Ascending aorta (tissue), 2 donors: ENCODE measurements around the gene NOTUM. TPM values are rescaled to one million over a fixed set of nuclear protein-coding genes. Genes with fewer than 3 reads are reported as not detected.
A peak's percentile ranks its signal among the peaks of the same experiment; 100 is the strongest.

Source experiments
- DNase-seq, 2 donors: peaks; one replicate each; pipeline ENCODE4 v3.0.0-alpha.2; 2019; ENCODE audit warnings: low spot score in 2 of 2
- H3K27ac ChIP-seq, 2 donors: fragments of 200-600 bp; sonication (generic); one replicate each; pipeline ENCODE4 v1.5.1; 2016 to 2017; ENCODE audit warnings: mild to moderate bottlenecking in 1 of 2
- H3K27me3 ChIP-seq: fragments of 200-600 bp; sonication (generic); one replicate; pipeline ENCODE4 v1.5.1; 2017
- H3K36me3 ChIP-seq, 2 donors: fragments of 200-600 bp; sonication (generic); one replicate each; pipeline ENCODE4 v1.5.1; 2016
- H3K4me1 ChIP-seq, 2 donors: fragments of 200-600 bp; sonication (generic); one replicate each; pipeline ENCODE4 v1.5.1; 2016 to 2017; ENCODE audit warnings: mild to moderate bottlenecking in 1 of 2
- H3K4me3 ChIP-seq, 2 donors: fragments of 200-600 bp; sonication (generic); one replicate each; pipeline ENCODE4 v1.5.1; 2016 to 2017; ENCODE audit warnings: mild to moderate bottlenecking in 1 of 2
- H3K9me3 ChIP-seq, 2 donors: fragments of 200-600 bp; sonication (generic); one replicate each; pipeline ENCODE4 v1.5.1; 2016
- intact Hi-C: fragments of 100-400 bp; cut with DNase I; formaldehyde crosslinking; loops from one replicate; pipeline ENCODE4 v1.15.1; 2023
- total RNA-seq: library from RNA; depleted of rRNA; stranded (reverse); fragments of >200 nt; gene quantifications from one replicate; pipeline ENCODE4 v1.1.0, GENCODE V29; 2016
- TF ChIP-seq, protein P1 (sequence below), 3 experiments: fragments of 200-600 bp in 2 of 3; fragments of 450-650 bp in 1 of 3; sonication (generic) in 2 of 3; IDR thresholded peaks; one replicate each; pipeline ENCODE4 v1.5.1; 2016 to 2019; ENCODE audit warnings: antibody characterized with exemption in 3 of 3, mild to moderate bottlenecking in 1 of 3, moderate library complexity in 1 of 3

Gene NOTUM
- total RNA-seq, 1 donor from 2014 or later: not detected

DNA sequence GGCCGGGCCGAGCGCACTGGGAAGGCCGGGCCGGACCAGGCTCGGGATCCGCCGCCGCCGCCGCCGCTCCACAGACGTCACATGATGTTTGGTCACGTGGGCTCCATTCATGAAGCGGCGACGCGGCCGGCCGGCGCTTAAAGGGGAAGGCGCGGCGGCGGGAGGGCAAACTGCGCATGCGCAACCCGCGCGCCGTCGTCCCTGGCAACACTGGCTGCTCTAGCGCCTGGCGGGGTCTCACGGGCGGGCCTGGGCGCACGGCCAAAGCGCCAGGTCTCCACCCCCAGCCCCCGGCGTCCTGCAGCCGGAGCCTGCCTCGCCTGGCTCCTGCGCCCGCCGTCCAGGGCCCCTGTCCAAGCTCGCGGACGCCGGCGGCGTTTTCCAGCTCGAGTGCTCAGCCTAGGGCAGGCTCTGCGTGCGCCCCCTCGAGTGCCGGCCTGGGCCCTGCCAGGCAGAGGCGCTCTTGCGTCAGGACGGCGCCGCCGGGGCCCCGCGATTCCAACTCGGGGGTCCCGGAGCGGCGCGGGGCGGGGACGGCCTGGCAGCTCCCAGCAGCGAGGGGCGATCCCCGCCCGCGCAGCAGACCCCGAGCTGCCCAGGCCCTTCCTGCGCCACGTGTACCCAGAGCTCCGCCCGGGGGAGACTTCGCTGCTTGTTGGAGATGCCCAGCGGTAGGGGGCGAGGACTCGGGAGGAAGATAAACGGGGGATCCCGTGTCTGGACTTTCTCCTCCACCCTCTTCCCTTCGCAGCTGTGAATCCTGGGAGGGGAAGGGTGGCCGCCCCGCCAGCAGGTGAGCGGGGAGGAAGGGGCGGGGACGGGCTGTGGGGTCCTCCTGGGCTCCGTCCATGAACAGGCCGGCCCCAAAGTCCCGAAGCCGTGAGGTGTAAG is 33.1 kb downstream of the NOTUM start, which contains the start of gene MAFG:
Gene MAFG, minus strand, starts transcription at position 83 of the 891 bp plus-strand sequence. CDS start 4,550 bp downstream, outside the sequence.
- Histone ChIP-seq H3K27ac (peak within 1 kb of the TSS; percentile 92 to 93), H3K36me3 (no peaks in the 10 kb centered on the region), H3K27me3 (no peaks in the 10 kb centered on the region), H3K9me3 (no peaks in the 10 kb centered on the region), H3K4me1 (peaks cover 22 to 42% of the 10 kb centered on the region in 2 donors), H3K4me3 (peak within 1 kb of the TSS; percentile 85 to 97)
- peak; percentile 72 to 95 for DNase-seq
- TF ChIP-seq, protein P1, sequence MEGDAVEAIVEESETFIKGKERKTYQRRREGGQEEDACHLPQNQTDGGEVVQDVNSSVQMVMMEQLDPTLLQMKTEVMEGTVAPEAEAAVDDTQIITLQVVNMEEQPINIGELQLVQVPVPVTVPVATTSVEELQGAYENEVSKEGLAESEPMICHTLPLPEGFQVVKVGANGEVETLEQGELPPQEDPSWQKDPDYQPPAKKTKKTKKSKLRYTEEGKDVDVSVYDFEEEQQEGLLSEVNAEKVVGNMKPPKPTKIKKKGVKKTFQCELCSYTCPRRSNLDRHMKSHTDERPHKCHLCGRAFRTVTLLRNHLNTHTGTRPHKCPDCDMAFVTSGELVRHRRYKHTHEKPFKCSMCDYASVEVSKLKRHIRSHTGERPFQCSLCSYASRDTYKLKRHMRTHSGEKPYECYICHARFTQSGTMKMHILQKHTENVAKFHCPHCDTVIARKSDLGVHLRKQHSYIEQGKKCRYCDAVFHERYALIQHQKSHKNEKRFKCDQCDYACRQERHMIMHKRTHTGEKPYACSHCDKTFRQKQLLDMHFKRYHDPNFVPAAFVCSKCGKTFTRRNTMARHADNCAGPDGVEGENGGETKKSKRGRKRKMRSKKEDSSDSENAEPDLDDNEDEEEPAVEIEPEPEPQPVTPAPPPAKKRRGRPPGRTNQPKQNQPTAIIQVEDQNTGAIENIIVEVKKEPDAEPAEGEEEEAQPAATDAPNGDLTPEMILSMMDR (IDR thresholded peaks at IDR 0.05): peak; percentile 15 to 49 (median 24)
- intact Hi-C loops: loop anchor here (1.0 to 5.0 kb wide), 5 partner anchors 17 to 225 kb away; partner anchors contain the start of genes ARHGDIA, ASPSCR1, FASN and MRPL12

DNA sequence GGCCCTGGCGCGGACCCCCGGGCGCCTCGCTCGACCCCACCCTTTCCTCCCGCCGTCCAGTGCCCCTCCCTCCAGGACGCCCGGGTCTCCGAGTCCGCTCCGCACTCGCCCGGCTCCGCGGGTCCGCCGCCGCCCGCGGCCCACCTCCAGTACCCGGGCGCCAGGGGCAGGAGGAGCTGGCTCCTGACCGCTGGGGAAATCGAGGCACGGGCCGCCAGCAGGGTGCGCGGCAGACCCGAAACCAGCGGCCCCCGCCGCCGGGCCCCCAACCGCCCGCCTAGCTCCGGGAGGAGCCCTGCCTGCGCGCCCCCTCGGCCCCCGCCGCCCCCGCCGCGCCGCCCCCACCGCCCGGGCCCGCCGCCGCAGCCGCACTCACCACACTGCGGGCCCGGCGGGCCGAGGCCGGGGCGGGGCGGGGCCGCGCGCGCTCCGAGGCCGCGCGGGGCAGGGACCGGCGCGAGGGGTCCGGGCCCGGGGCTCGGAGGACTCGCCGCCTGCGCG is 33.8 kb downstream of the NOTUM start:
- H3K27me3 ChIP-seq: no peaks in the 10 kb centered on the region
- peaks cover 6 to 7% of the 10 kb centered on the region in 2 donors for H3K36me3 ChIP-seq
- no peaks in the 10 kb centered on the region for H3K9me3 ChIP-seq
- H3K27ac ChIP-seq: peak overlapping the region; percentile 92 to 93
- H3K4me3 ChIP-seq: peak overlapping the region; percentile 85 to 97
- DNase-seq: no peak
- intact Hi-C loops: loop anchor here (1.0 to 5.0 kb wide), 5 partner anchors 16 to 224 kb away; partner anchors contain the start of genes ARHGDIA, ASPSCR1, FASN and MRPL12
- H3K4me1 ChIP-seq: peaks cover 26 to 46% of the 10 kb centered on the region in 2 donors
- TF ChIP-seq, protein P1 (IDR thresholded peaks at IDR 0.05): no peak

DNA sequence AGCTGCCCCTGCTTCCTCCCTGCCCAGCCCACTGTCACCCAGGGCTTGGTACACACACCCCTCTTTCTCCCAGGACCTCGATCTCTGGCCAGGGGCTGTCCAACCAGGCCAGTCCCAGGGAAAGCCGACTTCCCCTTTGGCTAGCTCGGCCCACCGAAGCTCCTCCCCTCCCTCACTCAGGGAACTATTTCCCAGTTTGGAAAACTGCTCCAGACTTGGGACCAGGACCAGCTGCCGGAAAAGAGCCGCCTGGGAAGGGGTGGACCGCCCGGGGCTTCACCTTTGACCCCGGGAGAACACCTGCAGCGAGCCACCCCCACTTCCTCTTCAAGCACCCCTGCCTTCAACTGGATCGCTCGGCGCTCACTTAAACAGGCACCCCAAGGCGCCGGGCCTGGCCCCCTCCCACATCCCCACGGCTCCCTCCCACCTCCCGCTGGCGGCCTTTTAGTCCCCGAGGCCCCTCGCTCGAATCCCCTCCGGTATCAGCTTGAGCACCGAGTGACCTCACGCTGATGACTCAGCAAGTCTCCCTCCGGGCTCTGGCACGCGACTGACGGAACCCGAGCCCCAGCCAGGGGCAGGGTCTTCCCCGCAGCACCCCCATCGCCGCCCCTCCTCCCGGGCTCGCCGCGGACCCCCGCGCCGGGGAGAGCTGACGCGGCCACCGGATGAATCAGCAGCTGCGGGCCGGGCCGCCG is 34.4 kb downstream of the NOTUM start:
- peaks cover 11 to 12% of the 10 kb centered on the region in 2 donors for H3K36me3 ChIP-seq
- no peaks in the 10 kb centered on the region for H3K9me3 ChIP-seq
- H3K27ac ChIP-seq: peak overlapping the region; percentile 92 to 93
- peak overlapping the region; percentile 85 to 97 for H3K4me3 ChIP-seq
- peaks cover 26 to 46% of the 10 kb centered on the region in 2 donors for H3K4me1 ChIP-seq
- DNase-seq: peak; percentile 33 to 89
- H3K27me3 ChIP-seq: no peaks in the 10 kb centered on the region
- TF ChIP-seq, protein P1 (IDR thresholded peaks at IDR 0.05): no peak
- intact Hi-C loops: loop anchor here (1.0 to 5.0 kb wide), 6 partner anchors 16 to 224 kb away; partner anchors contain the start of genes ALYREF, ANAPC11, ARHGDIA and ASPSCR1

DNA sequence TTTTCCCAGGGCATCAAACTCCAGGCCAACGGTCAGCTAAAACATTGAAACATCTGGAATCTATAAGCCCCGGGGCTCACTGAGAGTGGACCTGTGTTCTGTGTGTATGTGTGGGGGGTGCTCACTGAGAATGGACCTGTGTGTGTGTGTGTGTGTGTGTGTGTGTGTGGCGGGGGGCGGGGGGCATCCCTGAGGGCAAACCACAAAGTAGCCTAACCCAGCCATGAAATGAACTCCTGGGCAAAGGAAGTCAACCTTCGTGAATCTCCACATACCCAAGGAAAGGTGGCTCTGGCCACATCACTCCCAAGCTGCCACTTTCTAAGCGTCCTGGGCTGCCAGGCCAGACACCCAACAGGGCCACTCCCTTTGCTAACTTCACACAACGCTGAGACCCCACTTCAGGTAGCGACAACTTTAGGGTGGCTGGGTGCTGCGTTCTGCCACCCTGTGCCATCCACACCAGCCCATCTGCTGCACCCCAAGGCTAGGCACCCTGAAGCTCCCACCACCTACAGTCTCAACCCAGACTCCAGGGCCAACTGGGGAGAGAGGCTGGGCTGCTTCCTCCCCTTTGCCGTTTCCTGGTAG is 35.0 kb downstream of the NOTUM start:
- Histone ChIP-seq H3K9me3 (no peaks in the 10 kb centered on the region), H3K4me1 (peaks cover 26 to 49% of the 10 kb centered on the region in 2 donors), H3K4me3 (peak overlapping the region; percentile 85 to 97), H3K27me3 (no peaks in the 10 kb centered on the region), H3K27ac (peak overlapping the region; percentile 92 to 93), H3K36me3 (peaks cover 12 to 16% of the 10 kb centered on the region in 2 donors)
- TF ChIP-seq, protein P1 (IDR thresholded peaks at IDR 0.05): no peak
- intact Hi-C loops: loop anchor here (1.0 to 5.0 kb wide), 5 partner anchors 15 to 223 kb away; partner anchors contain the start of genes ALYREF, ANAPC11, ARHGDIA and FASN
- DNase-seq: no peak
